Posterior cingulate gyrus (tissue), 11 donors: Measurements from ENCODE around the gene ZNF182.
A peak's percentile ranks its signal among the peaks of the same experiment; 100 is the strongest.
"Not testable (repeated sequence)": the region's sequence is repeated elsewhere in the genome, so short reads cannot be mapped to it uniquely, and the experiment has no call there.

ENCODE experiments used
- DNase-seq, 10 donors: peaks; one replicate each; pipeline versions ENCODE4 v3.0.0 to v3.0.0-alpha.2; 2020 to 2021; ENCODE audit warnings: mixed read lengths in 3 of 10
- intact Hi-C: fragments of 100-400 bp; cut with DNase I; formaldehyde crosslinking; loops from one replicate; pipeline ENCODE4 v1.15.1; 2023

ZNF182 gene

GRCh38 chrX:48003758-48004457 is at the start of gene ZNF182:
Gene ZNF182 (minus strand): TSS chrX:48003989. CDS start chrX:48002609, 1,380 bp downstream.
- intact Hi-C loops, result no loop called here
- peak; percentile 79 to 97 (median 86) for DNase-seq

- intact Hi-C loops, result no loop called here
- no peak for DNase-seq
These were observed 43.1 kb upstream of the ZNF182 start for GRCh38 chrX:48046846-48047245.

- intact Hi-C loops, result no loop called here
- no peak for DNase-seq
These were observed 41.9 kb upstream of the ZNF182 start for GRCh38 chrX:48045410-48046311.

- intact Hi-C loops, result no loop called here
- DNase-seq, result no peak
These were observed 39.3 kb upstream of the ZNF182 start for GRCh38 chrX:48043056-48043455.

- intact Hi-C loops, result no loop called here
- no peak for DNase-seq
These were observed 32.1 kb upstream of the ZNF182 start for GRCh38 chrX:48035891-48036290.

- intact Hi-C loops, DNase-seq: not testable (repeated sequence)
These were observed 26.9 kb upstream of the ZNF182 start for GRCh38 chrX:48030641-48031173.

- intact Hi-C loops, result no loop called here
- DNase-seq, result peak in 2 of 10 donors; percentile 61 to 65
These were observed 26.4 kb upstream of the ZNF182 start for GRCh38 chrX:48030237-48030636.

GRCh38 chrX:48028091-48028490 is 24.3 kb upstream of the ZNF182 start:
- intact Hi-C loops, result loop anchor here (10.0 kb wide), 1 partner anchor 373 kb away; the partner anchor contains the start of genes ELK1 and UXT

GRCh38 chrX:48027545-48027944 is 23.8 kb upstream of the ZNF182 start:
- not testable (repeated sequence) for DNase-seq
- intact Hi-C loops, result loop anchor here (10.0 kb wide), 1 partner anchor 373 kb away; the partner anchor contains the start of genes ELK1 and UXT

More at GRCh38 chrX:48028091-48028490, 24.3 kb upstream of the ZNF182 start:
- no peak for DNase-seq

GRCh38 chrX:48025561-48025960 is 21.8 kb upstream of the ZNF182 start:
- intact Hi-C loops, result loop anchor here (10.0 kb wide), 1 partner anchor 371 kb away; the partner anchor contains the start of genes ELK1 and UXT
- peak in 5 of 10 donors; percentile 16 to 65 (median 32) for DNase-seq

- DNase-seq, result no peak
- intact Hi-C loops, result loop anchor here (10.0 kb wide), 1 partner anchor 368 kb away; the partner anchor contains the start of genes ELK1 and UXT
These were observed 18.9 kb upstream of the ZNF182 start for GRCh38 chrX:48022738-48023137.

GRCh38 chrX:48022100-48022499 is 18.3 kb upstream of the ZNF182 start:
- DNase-seq, result no peak
- intact Hi-C loops, result loop anchor here (10.0 kb wide), 1 partner anchor 367 kb away; the partner anchor contains the start of genes ELK1 and UXT

GRCh38 chrX:48021026-48021900 is 17.5 kb upstream of the ZNF182 start:
- intact Hi-C loops, result loop anchor here (10.0 kb wide), 1 partner anchor 366 kb away; the partner anchor contains the start of genes ELK1 and UXT

GRCh38 chrX:48020472-48020871 is 16.7 kb upstream of the ZNF182 start:
- DNase-seq, result peak in 1 of 10 donors; percentile 24
- intact Hi-C loops, result loop anchor here (10.0 kb wide), 1 partner anchor 366 kb away; the partner anchor contains the start of genes ELK1 and UXT

More at GRCh38 chrX:48021026-48021900, 17.5 kb upstream of the ZNF182 start:
- peak; percentile 43 to 93 (median 65) for DNase-seq

- DNase-seq, result not testable (repeated sequence)
- intact Hi-C loops, result loop anchor here (10.0 kb wide), 1 partner anchor 365 kb away; the partner anchor contains the start of genes ELK1 and UXT
These were observed 16.1 kb upstream of the ZNF182 start for GRCh38 chrX:48019892-48020291.

GRCh38 chrX:48016583-48017310 is 13.0 kb upstream of the ZNF182 start:
- DNase-seq, result peak in 2 of 10 donors; percentile 56 to 72
- intact Hi-C loops, result not testable (repeated sequence)

- intact Hi-C loops, DNase-seq: not testable (repeated sequence)
These were observed 5.7 kb upstream of the ZNF182 start for GRCh38 chrX:48009445-48009960.

GRCh38 chrX:48006688-48007087 is 2.9 kb upstream of the ZNF182 start, which contains the start of gene SPACA5:
Gene SPACA5 (plus strand): TSS chrX:48006988. CDS start chrX:48007803, 815 bp downstream.
- intact Hi-C loops, DNase-seq: not testable (repeated sequence)
